ENCODE measurements around the gene PPIL6. TPM values are rescaled to one million over a fixed set of nuclear protein-coding genes. Genes with fewer than 3 reads are reported as not detected.

The PPIL6 gene
- total RNA-seq, 1 experiment from 2014 or later: not detected

DNA sequence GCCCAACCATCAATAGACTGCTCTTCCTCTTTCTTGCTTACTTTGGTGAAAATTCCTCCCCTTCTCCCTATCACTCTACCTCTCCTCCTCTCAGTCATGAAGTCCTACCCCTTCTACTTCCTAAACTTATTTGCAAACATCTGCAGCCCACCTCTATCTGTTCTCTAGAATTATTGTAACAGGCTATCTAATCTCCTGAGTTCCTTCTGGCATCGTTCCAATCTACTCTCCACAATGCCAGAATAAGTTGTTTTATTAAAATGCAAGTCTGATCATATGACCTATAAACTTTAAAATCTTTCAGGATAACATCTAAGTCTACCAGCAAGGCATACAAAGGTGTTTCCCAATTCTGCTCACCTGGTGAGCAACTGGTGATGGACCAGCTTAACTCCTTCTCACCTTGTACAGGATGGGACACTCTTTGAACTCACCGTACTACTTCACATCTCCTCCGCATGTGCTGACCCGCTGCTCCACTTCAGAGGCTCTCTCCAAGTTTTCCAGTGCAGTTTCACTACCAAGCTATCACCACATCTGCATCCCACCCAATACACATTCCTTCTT, 66.0 kb downstream of the PPIL6 start:
- Histone ChIP-seq H3K27me3 (replicated peaks; ENCODE audit: control insufficient read depth, insufficient read depth, low read length) (no peaks in the 10 kb centered on the region), H3K4me3 (ENCODE audit: low read depth, low read length) (no peak overlapping the region), H3K36me3 (ENCODE audit: control insufficient read depth, insufficient read depth, low read length) (peaks cover 5% of the 10 kb centered on the region), H3K4me1 (no peaks in the 10 kb centered on the region; the same call in 1 of the 2 replicates), H3K9me3 (no peaks in the 10 kb centered on the region)
- Mint-ChIP-seq H3K27me3 (ENCODE audit: insufficient read depth, unreplicated experiment) (no peaks in the 10 kb centered on the region), H3K27ac (ENCODE audit: unreplicated experiment) (peak overlapping the region; percentile 5), H3K4me1 (ENCODE audit: low read depth, unreplicated experiment) (peaks cover 18% of the 10 kb centered on the region), H3K9me3 (ENCODE audit: unreplicated experiment) (no peaks in the 10 kb centered on the region), H3K4me3 (ENCODE audit: unreplicated experiment) (no peak overlapping the region), H3K36me3 (ENCODE audit: insufficient read depth, unreplicated experiment) (peaks cover 84% of the 10 kb centered on the region)
- intact Hi-C loops (cut with micrococcal nuclease; ENCODE audit: unreplicated experiment): no loop called here
- DNase-seq: no peak
- no TSS peak for BruUV-seq (replicated peaks)
- ChIA-PET POLR2A (no interaction called here), CTCF (no interaction called here)
- TF ChIP-seq, protein P1, sequence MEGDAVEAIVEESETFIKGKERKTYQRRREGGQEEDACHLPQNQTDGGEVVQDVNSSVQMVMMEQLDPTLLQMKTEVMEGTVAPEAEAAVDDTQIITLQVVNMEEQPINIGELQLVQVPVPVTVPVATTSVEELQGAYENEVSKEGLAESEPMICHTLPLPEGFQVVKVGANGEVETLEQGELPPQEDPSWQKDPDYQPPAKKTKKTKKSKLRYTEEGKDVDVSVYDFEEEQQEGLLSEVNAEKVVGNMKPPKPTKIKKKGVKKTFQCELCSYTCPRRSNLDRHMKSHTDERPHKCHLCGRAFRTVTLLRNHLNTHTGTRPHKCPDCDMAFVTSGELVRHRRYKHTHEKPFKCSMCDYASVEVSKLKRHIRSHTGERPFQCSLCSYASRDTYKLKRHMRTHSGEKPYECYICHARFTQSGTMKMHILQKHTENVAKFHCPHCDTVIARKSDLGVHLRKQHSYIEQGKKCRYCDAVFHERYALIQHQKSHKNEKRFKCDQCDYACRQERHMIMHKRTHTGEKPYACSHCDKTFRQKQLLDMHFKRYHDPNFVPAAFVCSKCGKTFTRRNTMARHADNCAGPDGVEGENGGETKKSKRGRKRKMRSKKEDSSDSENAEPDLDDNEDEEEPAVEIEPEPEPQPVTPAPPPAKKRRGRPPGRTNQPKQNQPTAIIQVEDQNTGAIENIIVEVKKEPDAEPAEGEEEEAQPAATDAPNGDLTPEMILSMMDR (IDR thresholded peaks at IDR 0.05; ENCODE audit: insufficient read depth in 1 of 2, low read depth in 1 of 2, low read length in 1 of 2, severe bottlenecking in 1 of 2, unreplicated experiment in 1 of 2): no peak

DNA sequence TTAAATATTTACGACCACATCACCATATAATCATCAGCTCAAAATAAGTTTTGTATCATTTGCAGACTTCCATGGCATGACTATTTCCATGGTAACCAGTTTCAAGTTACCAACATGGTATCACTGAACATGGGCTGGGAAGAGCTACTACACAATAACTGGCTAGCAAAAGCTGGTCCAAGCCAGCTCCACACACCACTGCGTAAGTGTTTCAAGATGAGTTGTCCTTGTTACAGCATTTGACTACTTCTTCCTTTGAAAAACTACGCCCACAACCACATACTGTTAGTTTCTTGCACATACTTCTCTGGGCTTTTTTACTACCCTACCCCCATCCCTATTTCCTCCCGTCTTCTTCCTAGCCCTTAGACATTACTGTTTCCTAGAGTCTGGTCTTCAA, 66.7 kb downstream of the PPIL6 start:
- Mint-ChIP-seq H3K4me3 (ENCODE audit: unreplicated experiment) (no peak overlapping the region), H3K27me3 (ENCODE audit: insufficient read depth, unreplicated experiment) (no peaks in the 10 kb centered on the region), H3K9me3 (ENCODE audit: unreplicated experiment) (no peaks in the 10 kb centered on the region), H3K4me1 (ENCODE audit: low read depth, unreplicated experiment) (peaks cover 11% of the 10 kb centered on the region), H3K36me3 (ENCODE audit: insufficient read depth, unreplicated experiment) (peaks cover 84% of the 10 kb centered on the region), H3K27ac (ENCODE audit: unreplicated experiment) (peak overlapping the region; percentile 5)
- TF ChIP-seq, protein P1 (IDR thresholded peaks at IDR 0.05; ENCODE audit: insufficient read depth in 1 of 2, low read depth in 1 of 2, low read length in 1 of 2, severe bottlenecking in 1 of 2, unreplicated experiment in 1 of 2): no peak
- intact Hi-C loops (cut with micrococcal nuclease; ENCODE audit: unreplicated experiment): no loop called here
- H3K9me3 ChIP-seq: no peaks in the 10 kb centered on the region
- no peak overlapping the region for H3K4me3 ChIP-seq (ENCODE audit: low read depth, low read length)
- no TSS peak for BruUV-seq (replicated peaks)
- DNase-seq: no peak
- CTCF ChIA-PET: no interaction called here
- H3K36me3 ChIP-seq (ENCODE audit: control insufficient read depth, insufficient read depth, low read length): peaks cover 5% of the 10 kb centered on the region
- H3K27me3 ChIP-seq (replicated peaks; ENCODE audit: control insufficient read depth, insufficient read depth, low read length): no peaks in the 10 kb centered on the region
- H3K4me1 ChIP-seq: no peaks in the 10 kb centered on the region
- POLR2A ChIA-PET: no interaction called here

DNA sequence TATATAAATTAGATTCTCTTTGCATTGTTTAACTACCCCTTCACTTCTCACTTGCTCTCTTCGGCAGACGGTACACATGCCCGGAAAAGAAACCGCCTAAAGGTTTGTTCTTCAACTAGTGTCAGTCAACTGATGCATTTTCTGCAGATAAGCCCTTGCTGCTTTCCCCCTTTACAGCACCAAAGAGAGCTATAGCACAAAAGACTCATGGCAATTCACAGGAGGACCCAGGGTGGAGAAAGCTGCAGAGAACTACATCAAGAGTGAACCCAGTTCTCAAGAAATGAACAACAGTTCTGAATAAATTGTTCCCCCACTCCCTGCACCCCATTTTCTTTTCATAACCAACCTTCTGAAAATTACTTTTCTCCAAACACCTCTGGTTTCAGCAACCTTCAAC, 67.1 kb downstream of the PPIL6 start:
- no peaks in the 10 kb centered on the region for H3K27me3 ChIP-seq (replicated peaks; ENCODE audit: control insufficient read depth, insufficient read depth, low read length)
- Mint-ChIP-seq H3K27ac (ENCODE audit: unreplicated experiment) (peak overlapping the region; percentile 5), H3K27me3 (ENCODE audit: insufficient read depth, unreplicated experiment) (no peaks in the 10 kb centered on the region), H3K4me3 (ENCODE audit: unreplicated experiment) (no peak overlapping the region), H3K36me3 (ENCODE audit: insufficient read depth, unreplicated experiment) (peaks cover 84% of the 10 kb centered on the region), H3K9me3 (ENCODE audit: unreplicated experiment) (no peaks in the 10 kb centered on the region), H3K4me1 (ENCODE audit: low read depth, unreplicated experiment) (peaks cover 9% of the 10 kb centered on the region)
- TF ChIP-seq, protein P1 (IDR thresholded peaks at IDR 0.05; ENCODE audit: insufficient read depth in 1 of 2, low read depth in 1 of 2, low read length in 1 of 2, severe bottlenecking in 1 of 2, unreplicated experiment in 1 of 2): no peak
- no peaks in the 10 kb centered on the region for H3K4me1 ChIP-seq
- intact Hi-C loops (cut with micrococcal nuclease; ENCODE audit: unreplicated experiment): no loop called here
- no peak overlapping the region for H3K4me3 ChIP-seq (ENCODE audit: low read depth, low read length)
- H3K36me3 ChIP-seq (ENCODE audit: control insufficient read depth, insufficient read depth, low read length): peaks cover 5% of the 10 kb centered on the region
- no peak for DNase-seq
- no peaks in the 10 kb centered on the region for H3K9me3 ChIP-seq
- POLR2A ChIA-PET: no interaction called here
- CTCF ChIA-PET: no interaction called here
- no TSS peak for BruUV-seq (replicated peaks)
